NT2/D1 (cell line): ENCODE measurements around the gene CEMIP.

Experiments
- SUZ12 ChIP-seq: IDR thresholded peaks from 2 replicates; pipeline ENCODE4 v1.6.1; 2011; ENCODE audit not compliant: insufficient read length, insufficient read depth; ENCODE audit errors: extremely low read depth
- YY1 ChIP-seq: IDR thresholded peaks from 2 replicates; pipeline ENCODE4 v1.6.1; 2011; ENCODE audit not compliant: insufficient read length, insufficient read depth
- ZNF274 ChIP-seq: IDR thresholded peaks from 2 replicates; pipeline ENCODE4 v1.6.1; 2011; ENCODE audit warnings: mild to moderate bottlenecking, low read depth, low read length

- TF ChIP-seq YY1 (no peak), SUZ12 (no peak), ZNF274 (no peak)
These were observed 1.1 kb upstream of the CEMIP start for GRCh38 chr15:80777826-80778620.
